OCI-LY7 (cell line): ENCODE measurements around the gene HIP1R. TPM values are rescaled to one million over a fixed set of nuclear protein-coding genes. Genes with fewer than 3 reads are reported as not detected.

Experiments
- BruUV-seq: library from RNA; stranded (reverse); fragments of 400-500 nt; replicated peaks from 2 replicates; lab custom pipeline; 2021; lab: Mats Ljungman, UMichigan
- CTCF ChIA-PET: fragments of 300-600 bp; sonication (Branson Sonifier 250); formaldehyde crosslinking; loops from one replicate; lab custom pipeline; 2022; ENCODE audit warnings: antibody characterized with exemption; ENCODE audit not compliant: unreplicated experiment; lab: Charles Lee
- POLR2A ChIA-PET: fragments of 300-600 bp; sonication (Branson Sonifier 250); formaldehyde crosslinking; loops from one replicate; lab custom pipeline; 2022; ENCODE audit warnings: antibody characterized with exemption; lab: Charles Lee
- DNase-seq: peaks from one replicate; pipeline ENCODE4 v3.0.0-alpha.2; 2015; ENCODE audit warnings: low spot score
- H2AFZ ChIP-seq: fragments of 200-600 bp; sonication (generic), shearing (Covaris generic); 2 replicates; pipeline ENCODE4 v1.6.1; 2014; ENCODE audit warnings: mild to moderate bottlenecking, antibody characterized with exemption, low read length, moderate library complexity
- H3K27ac ChIP-seq: fragments of 200-600 bp; sonication (generic); 2 replicates; pipeline ENCODE4 v1.5.1; 2014; ENCODE audit warnings: mixed run types, low read depth, mild to moderate bottlenecking, moderate library complexity, low read length, inconsistent platforms; ENCODE audit not compliant: poor library complexity, severe bottlenecking
- H3K36me3 ChIP-seq: fragments of 200-600 bp; sonication (generic); 2 replicates; pipeline ENCODE4 v1.6.1; 2014; ENCODE audit warnings: mild to moderate bottlenecking, antibody characterized with exemption, low read length, moderate library complexity, mixed read lengths; ENCODE audit not compliant: insufficient read depth
- H3K4me1 ChIP-seq: fragments of 200-600 bp; sonication (generic); 2 replicates; pipeline ENCODE4 v1.5.1; 2014; ENCODE audit warnings: mild to moderate bottlenecking, low read length; ENCODE audit not compliant: insufficient read depth, poor library complexity, severe bottlenecking
- H3K4me2 ChIP-seq: fragments of 200-600 bp; sonication (generic); 2 replicates; pipeline ENCODE4 v1.6.1; 2014; ENCODE audit warnings: mild to moderate bottlenecking, low read length
- H3K4me3 ChIP-seq: fragments of 200-600 bp; sonication (generic); 2 replicates; pipeline ENCODE4 v1.5.1; 2014; ENCODE audit warnings: mild to moderate bottlenecking, low read depth, low read length; ENCODE audit not compliant: poor library complexity, severe bottlenecking
- H3K79me2 ChIP-seq: fragments of 200-600 bp; sonication (generic); 2 replicates; pipeline ENCODE4 v1.6.1; 2016; ENCODE audit warnings: low read depth, mild to moderate bottlenecking, low read length, moderate library complexity, mixed read lengths; ENCODE audit not compliant: insufficient read depth
- H3K9me2 ChIP-seq: fragments of 200-600 bp; sonication (generic); 2 replicates; pipeline ENCODE4 v1.6.1; 2016; ENCODE audit warnings: mild to moderate bottlenecking, low read length, mixed read lengths; ENCODE audit not compliant: insufficient read depth
- H3K9me3 ChIP-seq: fragments of 200-600 bp; sonication (generic); 2 replicates; pipeline ENCODE4 v1.6.1; 2014; ENCODE audit warnings: mild to moderate bottlenecking, mixed run types, low read length, mixed read lengths
- H4K20me1 ChIP-seq: fragments of 200-600 bp; sonication (generic); 2 replicates; pipeline ENCODE4 v1.6.1; 2014; ENCODE audit warnings: mild to moderate bottlenecking, antibody characterized with exemption, low read length, moderate library complexity, mixed read lengths; ENCODE audit not compliant: insufficient read depth
- CTCF ChIP-seq: fragments of 200-600 bp; sonication (generic); conservative IDR thresholded peaks from 2 replicates; pipeline ENCODE4 v1.5.1; 2014; ENCODE audit warnings: mild to moderate bottlenecking, antibody characterized with exemption, low read length, moderate library complexity, mixed read lengths
- EZH2phosphoT487 ChIP-seq: fragments of 200-600 bp; sonication (generic); IDR thresholded peaks from 2 replicates; pipeline ENCODE4 v1.6.1; 2018; ENCODE audit warnings: low read depth, borderline replicate concordance, mild to moderate bottlenecking, mixed run types, antibody characterized with exemption, low read length, moderate library complexity, mixed read lengths
- intact Hi-C: fragments of 100-400 bp; cut with micrococcal nuclease; formaldehyde crosslinking; loops from one replicate; pipeline ENCODE4 v1.10.0; 2022; ENCODE audit not compliant: unreplicated experiment
- total RNA-seq, 2 experiments: library from RNA; depleted of rRNA in 1 of 2; stranded (reverse); fragments of >200 nt in 1 of 2; shearing (Covaris generic) in 1 of 2; gene quantifications; 2 replicates each; pipeline ENCODE4 v1.2.3, GENCODE V29; 2014 to 2022

The HIP1R gene
- total RNA-seq, 2 experiments from 2014 or later: 56.5 to 66.4 TPM

GRCh38 chr12:122845041-122845864 is 10.0 kb downstream of the HIP1R start:
- TF ChIP-seq CTCF (no peak), EZH2phosphoT487 (no peak)
- no peaks in the 10 kb centered on the region for H3K9me3 ChIP-seq
- H3K4me2 ChIP-seq: no peak overlapping the region
- no peaks in the 10 kb centered on the region for H3K9me2 ChIP-seq
- CTCF ChIA-PET: no interaction called here
- intact Hi-C loops: no loop called here
- H4K20me1 ChIP-seq: no peaks in the 10 kb centered on the region; the same call in 1 of the 2 replicates
- H3K4me3 ChIP-seq: no peak overlapping the region
- peaks cover 9% of the 10 kb centered on the region for H3K4me1 ChIP-seq
- BruUV-seq: no TSS peak
- peaks cover 16% of the 10 kb centered on the region for H3K79me2 ChIP-seq
- H3K36me3 ChIP-seq: peaks cover 14% of the 10 kb centered on the region; the same call in 1 of the 2 replicates
- no peak overlapping the region for H2AFZ ChIP-seq
- no peak overlapping the region for H3K27ac ChIP-seq
- POLR2A ChIA-PET: interaction anchor here (1.1 kb wide), 1 partner anchor 9 kb away, joined by 3 read pairs; no protein-coding TSS in a partner anchor
- no peak for DNase-seq

DNA sequence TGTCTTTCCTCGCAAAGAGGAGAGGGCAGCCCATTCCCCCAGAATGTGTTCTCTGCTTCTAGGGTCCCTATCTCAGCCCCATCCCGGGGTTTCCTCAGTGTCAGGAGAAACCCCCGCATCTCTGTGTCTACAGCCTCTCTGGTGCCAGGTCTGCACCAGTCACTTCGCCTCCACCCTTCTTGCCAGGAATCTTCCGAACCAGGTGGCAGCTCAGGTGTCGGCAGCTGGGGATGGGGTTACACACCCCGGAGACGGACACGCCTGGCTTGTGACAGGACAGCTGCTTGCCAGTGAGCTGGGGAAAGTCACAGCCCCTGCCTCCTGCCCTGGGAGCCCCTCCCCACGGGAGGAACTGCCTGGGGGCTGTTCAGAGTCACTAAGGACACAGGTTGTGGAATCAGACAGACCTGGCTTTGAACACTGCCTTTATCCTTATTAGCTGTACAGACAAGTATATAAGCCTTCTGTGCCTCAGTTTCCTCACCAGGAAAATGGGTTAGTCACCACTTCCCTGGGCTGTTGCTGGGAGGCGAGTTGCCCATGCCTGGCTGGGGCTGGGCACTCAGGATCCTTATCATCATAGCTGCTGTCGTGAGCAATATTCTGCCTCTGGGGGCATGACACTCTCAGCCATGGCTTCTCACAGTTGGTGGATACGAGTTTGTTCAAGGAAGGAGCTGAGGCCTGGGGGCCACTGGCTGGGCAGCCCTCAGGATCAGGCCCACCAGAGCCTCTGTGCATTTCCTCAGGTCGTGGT is 10.8 kb downstream of the HIP1R start:
- CTCF ChIA-PET: no interaction called here
- Histone ChIP-seq H3K36me3 (peaks cover 18% of the 10 kb centered on the region), H2AFZ (no peak overlapping the region), H3K4me2 (no peak overlapping the region), H3K27ac (no peak overlapping the region), H4K20me1 (no peaks in the 10 kb centered on the region; the same call in 1 of the 2 replicates), H3K4me3 (no peak overlapping the region), H3K79me2 (peaks cover 16% of the 10 kb centered on the region), H3K4me1 (peaks cover 9% of the 10 kb centered on the region), H3K9me2 (no peaks in the 10 kb centered on the region), H3K9me3 (no peaks in the 10 kb centered on the region)
- POLR2A ChIA-PET: interaction anchor here (0.8 to 1.1 kb wide), 2 partner anchors 10 to 21 kb away, joined by 3 to 5 read pairs; no protein-coding TSS in a partner anchor
- DNase-seq: peak; percentile 33
- no TSS peak for BruUV-seq
- intact Hi-C loops: no loop called here
- TF ChIP-seq CTCF (no peak), EZH2phosphoT487 (no peak)
